CD4-positive, alpha-beta T cell treated with Interferon gamma for 1 hour (primary cell): ENCODE results near the gene ZKSCAN1.
"Not testable (repeated sequence)": the region's sequence is repeated elsewhere in the genome, so short reads cannot be mapped to it uniquely, and the experiment has no call there.

Experiments
- DNase-seq: peaks from one replicate; pipeline ENCODE4 v3.0.0-alpha.2; 2020

ZKSCAN1 gene

DNA sequence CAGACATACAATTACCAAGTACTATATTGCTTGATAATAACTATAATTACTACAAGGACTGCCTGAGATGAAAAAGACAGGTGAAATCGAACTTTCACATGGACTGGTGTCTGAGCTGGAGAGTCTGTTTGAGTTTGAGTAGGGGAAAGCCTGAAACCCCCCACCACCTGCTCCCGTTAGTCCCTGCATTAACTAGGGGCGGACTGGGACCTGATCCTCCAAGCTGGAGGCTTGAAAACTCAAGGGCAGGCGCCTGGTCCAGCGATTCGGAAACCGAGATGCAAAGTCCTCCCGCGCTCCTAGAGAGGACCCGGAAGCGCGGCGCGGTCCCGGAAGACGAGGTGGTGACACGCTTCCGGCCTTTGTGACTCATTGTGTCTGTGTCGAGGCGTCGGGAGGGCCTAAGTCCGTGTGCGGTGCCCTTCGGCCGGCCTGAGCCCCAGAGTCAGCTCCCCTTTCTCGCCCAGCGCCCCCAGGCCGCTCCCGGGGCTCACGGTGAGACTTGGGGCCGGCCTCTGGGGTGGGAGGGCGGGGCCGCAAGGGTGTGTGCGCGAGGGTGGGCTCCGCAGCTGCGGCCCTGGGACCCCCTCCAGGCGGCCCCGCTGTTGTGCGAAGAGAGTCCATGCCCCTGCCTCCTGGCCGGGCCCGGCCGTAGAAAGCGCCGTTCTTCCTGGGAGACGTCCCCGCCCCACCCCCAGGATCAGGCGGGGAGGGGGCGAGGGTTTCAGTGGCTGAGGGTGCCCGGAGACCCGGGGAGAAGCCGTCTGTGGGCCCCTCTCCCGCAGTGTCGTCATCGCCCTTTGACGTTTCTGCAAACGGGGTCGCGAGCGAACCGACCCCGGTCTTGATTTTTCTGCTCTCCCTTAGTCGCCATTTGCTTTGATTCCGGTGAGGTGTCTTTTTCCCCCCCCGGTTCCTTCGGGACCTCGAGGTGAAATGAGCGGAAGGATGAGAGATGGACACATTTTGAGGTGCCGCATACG lies at the start of gene ZKSCAN1:
Gene ZKSCAN1 (plus strand): TSS at position 365 of the 983 bp plus-strand sequence. CDS start 7,911 bp downstream, outside the sequence.
- DNase-seq = peak; percentile 89

GRCh38 chr7:99969298-99969697 lies 46.1 kb upstream of the ZKSCAN1 start:
- no peak for DNase-seq

DNA sequence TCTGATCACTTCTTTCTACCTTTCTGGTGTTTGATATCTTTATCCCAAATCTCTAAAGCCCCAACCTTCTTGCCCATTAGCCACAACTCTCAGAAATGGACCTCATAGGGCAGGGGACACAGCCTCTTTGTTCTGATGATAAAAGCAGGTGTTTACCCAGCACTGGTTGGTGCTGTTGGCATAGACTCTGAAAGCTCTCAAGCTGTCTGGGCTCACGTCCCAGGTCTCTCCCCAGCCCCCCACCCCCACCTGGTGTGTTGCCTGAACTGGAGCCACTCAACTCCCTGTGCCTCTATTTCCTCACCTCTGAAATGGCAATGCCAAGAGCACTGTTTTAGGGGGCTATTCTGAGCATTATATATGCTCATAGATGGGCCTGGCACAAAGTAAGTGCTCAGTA lies 45.6 kb upstream of the ZKSCAN1 start:
- DNase-seq = not testable (repeated sequence)

DNA sequence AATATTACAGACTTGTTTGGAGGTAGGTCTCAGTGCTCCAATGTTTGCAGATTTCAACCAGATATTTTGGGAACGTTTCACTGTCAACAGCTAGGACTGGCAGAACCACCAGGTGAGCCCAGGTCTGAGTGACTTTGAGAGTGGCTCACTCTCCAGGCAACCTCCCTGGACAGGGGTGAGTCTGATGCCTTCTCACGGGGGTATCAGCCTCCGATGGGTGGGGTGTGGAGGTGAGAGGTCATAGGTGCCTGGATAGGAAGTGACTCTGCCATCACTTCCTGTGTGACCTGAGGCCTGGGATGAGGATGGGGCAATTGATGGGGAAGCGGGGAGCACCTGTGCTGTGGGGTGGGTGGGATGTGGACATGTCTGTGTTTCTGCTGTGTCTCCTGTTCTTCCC lies 44.2 kb upstream of the ZKSCAN1 start:
- no peak for DNase-seq

DNA sequence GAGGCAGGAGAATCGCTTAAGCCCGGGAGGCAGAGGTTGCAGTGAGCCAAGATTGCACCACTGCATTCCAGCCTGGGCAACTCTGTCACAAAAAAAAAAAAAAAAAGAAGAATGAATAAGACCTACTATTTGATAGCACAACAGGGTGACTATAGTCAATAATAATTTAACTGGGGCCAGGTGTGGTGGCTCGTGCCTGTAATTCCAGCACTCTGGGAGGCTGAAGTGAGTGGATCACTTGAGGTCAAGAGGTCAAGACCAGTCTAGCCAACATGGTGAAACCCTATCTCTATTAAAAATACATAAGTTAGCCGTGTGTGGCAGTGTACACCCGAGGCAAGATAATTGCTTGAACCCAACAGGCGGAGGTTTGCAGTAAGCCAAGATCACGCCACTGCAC lies 41.6 kb upstream of the ZKSCAN1 start:
- not testable (repeated sequence) for DNase-seq

DNA sequence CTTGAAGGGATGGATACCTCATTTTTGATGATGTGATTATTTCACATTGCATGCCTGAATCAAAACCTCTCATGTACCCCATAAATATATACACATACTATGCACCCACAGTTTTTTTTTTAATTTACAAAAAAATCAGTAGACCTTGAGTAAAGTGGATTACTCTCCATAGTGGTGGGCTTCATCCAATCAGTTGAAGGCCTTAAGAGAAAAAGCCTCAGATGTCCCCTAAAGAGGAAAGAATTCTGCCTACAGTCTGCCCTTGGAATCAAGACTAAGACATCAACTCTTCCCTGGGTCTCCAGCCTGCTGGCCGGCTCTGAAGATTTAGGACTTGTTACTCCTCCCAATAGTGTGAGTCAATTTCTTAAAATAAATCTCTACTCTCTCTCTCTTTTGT lies 40.7 kb upstream of the ZKSCAN1 start:
- no peak for DNase-seq

- DNase-seq = no peak
Observed at GRCh38 chr7:99975782-99976521, 39.4 kb upstream of the ZKSCAN1 start, which contains the start of gene AZGP1. Gene AZGP1 (minus strand): TSS chr7:99976031. CDS start chr7:99976020, 11 bp downstream.

- no peak for DNase-seq
Observed at GRCh38 chr7:99976626-99977025, 38.8 kb upstream of the ZKSCAN1 start.

DNA sequence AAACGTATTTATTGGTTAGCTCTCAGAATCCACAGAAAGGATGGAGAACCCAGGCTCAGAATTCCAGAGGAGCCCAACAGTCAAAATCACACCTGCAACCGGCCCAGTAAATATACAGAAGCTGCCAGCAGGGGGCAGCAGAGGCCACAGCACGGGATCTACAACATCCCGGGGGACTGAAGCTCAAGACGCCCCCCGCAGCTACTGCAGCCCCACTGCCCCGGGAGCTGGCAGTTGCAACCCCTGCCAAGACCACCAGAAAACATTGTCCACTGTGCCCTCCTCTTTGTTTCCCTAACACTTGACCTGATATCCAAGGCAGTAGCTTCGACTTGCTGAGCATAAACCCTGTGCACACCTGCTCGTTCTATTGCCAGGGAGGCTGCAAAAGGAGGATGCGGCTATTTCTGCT lies 35.6 kb upstream of the ZKSCAN1 start:
- peak; percentile 46 for DNase-seq

DNA sequence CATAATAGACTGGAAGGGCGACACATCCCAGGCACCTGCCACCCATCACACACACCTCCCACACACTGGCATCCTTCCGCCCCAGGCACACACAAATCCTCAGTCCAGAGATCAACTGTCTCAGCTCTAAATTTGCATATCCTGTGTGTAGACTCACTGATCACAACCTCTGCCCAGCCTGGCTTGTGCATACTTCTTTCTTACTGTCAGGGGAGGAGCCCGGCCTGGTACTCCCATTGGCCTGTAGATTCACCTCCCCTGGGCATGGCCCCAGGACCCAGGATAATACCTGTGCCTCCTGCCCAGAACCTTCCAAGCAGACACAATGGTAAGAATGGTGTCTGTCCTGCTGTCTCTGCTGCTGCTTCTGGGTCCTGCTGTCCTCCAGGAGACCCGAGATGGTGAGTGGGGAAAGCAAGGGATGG lies 34.9 kb upstream of the ZKSCAN1 start:
- DNase-seq = not testable (repeated sequence)

DNA sequence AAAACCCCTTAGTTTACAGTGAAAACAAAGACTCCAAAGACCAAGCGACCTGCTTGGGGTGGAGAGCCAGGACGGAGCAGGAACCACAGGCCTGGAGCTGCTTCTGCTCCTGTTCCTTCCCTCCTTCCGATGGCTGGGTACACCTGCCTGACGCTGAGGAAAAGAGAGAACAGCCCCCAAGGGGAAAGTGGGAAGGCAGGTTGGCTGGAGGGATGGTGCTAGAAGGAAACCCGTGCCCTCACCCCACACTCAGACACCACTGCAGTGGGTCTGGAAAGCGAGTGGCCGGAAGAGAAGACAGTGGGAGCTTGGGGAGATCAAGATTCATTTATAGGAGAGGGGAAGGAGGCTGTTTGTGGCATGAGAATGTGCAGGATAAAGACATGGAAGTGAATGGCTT lies 34.3 kb upstream of the ZKSCAN1 start:
- not testable (repeated sequence) for DNase-seq

DNA sequence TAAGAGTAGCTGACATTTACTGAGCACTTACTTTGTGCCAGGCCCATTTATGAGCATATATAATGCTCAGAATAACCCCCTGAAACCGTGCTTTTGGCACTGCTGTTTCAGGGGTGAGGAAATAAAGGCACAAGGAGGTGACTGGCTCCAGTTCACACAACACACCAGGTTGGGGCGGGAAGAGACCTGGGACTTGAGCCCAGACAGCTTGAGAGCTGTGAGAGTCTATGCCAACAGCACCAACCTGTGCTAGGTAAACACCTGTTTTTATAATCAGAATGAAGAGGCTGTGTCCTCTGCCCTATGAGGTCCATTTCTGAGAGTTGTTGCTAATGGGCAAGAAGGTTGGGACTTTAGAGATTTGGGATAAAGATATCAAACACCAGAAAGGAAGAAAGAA lies 30.8 kb upstream of the ZKSCAN1 start:
- no peak for DNase-seq

- DNase-seq = not testable (repeated sequence)
Observed at GRCh38 chr7:99987306-99987705, 28.1 kb upstream of the ZKSCAN1 start.

GRCh38 chr7:99987846-99988245 lies 27.6 kb upstream of the ZKSCAN1 start:
- DNase-seq = no peak

DNA sequence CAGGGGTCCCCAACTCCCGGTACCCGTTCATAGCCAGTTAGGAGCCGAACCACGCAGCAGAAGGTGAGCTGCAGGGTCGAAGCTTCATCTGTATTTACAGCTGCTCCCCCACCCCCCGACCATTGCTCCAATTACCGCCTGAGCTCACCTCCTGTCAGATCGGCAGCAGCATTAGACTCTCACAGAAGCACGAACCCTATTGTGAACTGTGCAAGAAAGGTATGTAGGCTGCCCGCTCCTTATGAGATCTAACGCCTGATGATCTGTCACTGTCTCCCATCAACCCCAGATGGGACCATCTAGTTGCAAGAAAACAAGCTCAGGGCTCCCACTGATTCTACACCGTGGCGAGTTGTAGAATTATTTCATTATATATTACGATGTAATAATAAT lies 24.9 kb upstream of the ZKSCAN1 start:
- no peak for DNase-seq

GRCh38 chr7:99991543-99991942 lies 23.9 kb upstream of the ZKSCAN1 start:
- not testable (repeated sequence) for DNase-seq

DNA sequence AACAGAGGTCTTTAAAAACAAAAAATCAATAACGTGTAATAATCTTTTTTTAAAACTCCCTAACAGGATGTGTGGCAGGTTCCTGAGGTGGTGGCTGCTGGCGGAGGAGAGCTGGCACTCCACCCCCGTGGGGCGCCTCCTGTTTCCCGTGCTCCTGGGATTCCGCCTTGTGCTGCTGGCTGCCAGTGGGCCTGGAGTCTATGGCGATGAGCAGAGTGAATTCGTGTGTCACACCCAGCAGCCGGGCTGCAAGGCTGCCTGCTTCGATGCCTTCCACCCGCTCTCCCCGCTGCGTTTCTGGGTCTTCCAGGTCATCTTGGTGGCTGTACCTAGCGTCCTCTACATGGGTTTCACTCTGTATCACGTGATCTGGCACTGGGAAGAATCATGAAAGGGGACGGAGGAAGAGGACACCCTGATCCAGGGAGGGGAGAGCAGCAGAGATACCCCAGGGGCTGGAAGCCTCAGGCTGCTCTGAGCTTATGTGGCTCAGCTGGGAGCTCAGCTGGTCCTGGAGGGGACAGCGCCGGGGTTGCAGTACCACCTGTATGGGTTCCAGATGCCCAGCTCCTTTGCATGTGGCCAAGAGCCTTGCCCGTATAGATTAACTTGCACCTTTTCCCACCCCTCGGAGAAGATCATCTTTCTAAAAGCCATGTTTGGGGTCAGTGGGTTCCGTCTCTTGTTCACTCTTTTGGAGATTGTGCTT lies 22.9 kb upstream of the ZKSCAN1 start:
- DNase-seq = no peak

DNA sequence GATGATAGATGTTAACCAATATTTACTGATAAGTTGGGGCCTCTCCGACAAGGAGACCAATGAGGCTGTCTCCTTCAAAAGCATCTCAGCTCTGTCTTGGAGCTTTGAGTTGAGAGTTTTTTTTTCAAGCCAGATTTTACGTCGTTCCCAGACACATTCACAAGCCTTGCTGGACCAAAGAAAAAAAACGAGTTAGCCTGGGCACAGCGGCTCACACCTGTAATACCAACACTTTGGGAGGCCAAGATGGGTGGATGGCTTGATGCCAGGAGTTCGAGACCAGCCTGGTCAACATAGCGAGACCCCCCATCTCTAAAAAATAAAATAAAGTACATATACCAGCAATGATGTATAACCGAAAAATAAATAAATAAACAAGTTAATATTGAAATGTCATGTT lies 20.6 kb upstream of the ZKSCAN1 start:
- DNase-seq = no peak

DNA sequence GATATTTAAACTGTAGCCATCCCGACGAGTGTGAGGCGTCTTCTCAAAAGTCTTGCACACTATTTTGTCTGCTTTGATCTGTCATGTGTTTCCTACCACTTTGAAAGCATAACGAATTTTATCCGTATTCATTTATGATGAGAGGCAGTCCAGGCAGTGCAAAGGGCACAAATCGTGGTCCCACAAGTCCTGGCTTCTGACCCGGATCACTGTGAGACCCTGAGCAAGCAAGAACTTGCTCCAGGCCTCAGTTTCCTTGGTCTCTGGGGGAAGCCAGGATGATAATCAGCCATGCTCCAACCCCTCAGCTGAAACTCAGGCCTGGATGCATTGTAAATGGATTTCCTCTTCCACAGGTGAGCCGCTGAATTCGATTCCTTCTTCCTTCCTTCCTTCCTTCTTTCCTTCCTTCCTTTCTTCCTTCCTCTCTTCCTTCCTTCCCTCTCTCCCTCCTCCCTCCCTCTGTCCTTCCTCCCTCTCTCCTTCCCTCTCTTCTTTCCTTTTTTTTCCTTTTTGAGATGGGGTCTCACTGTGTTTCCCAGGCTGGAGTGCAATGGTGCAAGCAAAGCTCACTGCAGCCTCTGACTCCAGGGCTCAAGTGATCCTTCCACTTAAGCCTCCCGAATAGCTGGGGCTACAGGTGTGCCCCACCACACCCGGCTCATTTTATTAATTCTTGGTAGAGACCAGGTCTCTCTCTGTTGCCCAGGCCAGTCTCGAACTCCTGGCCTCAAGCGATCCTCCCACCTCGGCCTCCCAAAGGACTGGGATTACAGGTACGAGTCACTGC lies 18.4 kb upstream of the ZKSCAN1 start:
- no peak for DNase-seq

DNA sequence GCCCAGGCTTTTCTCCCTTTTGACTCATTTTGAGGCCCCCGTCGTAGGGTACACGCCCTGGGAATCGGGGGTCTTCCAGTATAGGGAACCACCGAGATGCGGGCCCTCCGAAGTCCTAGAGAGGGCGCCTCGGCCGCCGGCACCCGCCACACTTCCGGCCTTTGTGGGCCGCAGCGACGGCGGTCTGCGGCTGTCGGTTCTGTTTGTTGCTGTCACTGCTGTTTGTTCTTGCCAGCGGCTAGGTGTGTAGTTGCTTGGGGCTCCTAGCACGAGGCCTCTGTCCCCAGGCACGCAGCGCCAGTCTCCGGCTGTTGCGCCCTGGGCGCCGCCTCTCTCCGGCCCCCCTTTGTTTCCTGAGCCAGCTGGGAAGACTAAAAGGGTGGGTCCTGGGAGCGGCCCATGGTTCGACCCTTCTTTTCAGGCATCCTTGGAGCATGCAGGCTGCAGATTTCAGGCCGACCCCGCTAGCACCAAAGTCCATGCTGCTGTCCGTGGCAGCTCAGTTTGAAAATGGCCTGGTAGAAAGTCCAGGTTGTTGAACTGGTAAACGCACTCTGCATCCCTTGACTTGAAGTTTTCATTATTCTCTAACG lies 17.8 kb upstream of the ZKSCAN1 start:
- peak; percentile 80 for DNase-seq

DNA sequence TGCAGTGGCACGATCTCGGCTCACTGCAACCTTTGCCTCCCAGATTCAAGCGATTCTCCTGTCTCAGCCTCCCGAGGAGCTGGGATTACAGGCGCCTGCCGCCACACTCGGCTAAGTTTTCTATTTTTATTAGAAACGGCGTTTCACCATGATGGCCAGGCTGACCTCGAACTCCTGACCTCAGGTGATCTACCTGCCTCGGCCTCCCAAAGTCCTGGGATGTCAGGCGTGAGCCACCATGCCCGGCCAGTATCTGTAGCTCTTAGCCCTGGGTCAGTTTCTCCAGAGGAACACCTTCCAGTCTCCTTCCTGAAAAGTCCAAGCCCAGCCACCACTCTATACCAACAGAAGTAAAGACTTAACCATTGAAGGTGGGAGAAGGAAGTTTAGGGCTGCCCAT lies 15.2 kb upstream of the ZKSCAN1 start:
- no peak for DNase-seq
